ENCODE data around the gene EPO.

EPO gene

GRCh38 chr7:100728196-100728595 is 7.9 kb downstream of the EPO start:
- Histone ChIP-seq H3K36me3 (ENCODE audit: control insufficient read depth, insufficient read depth, low read length, severe bottlenecking) (no peaks in the 10 kb centered on the region), H3K9me3 (ENCODE audit: control insufficient read depth, low read length) (no peaks in the 10 kb centered on the region), H3K4me3 (ENCODE audit: low read length) (no peak overlapping the region), H3K4me1 (ENCODE audit: control insufficient read depth, insufficient read depth, low read length) (peaks cover 19% of the 10 kb centered on the region), H3K9ac (ENCODE audit: low read length) (no peak overlapping the region), H3K27me3 (replicated peaks; ENCODE audit: control insufficient read depth, insufficient read depth, low read length) (peaks cover 23% of the 10 kb centered on the region)
- DNase-seq (ENCODE audit: low read depth) = no peak

GRCh38 chr7:100730136-100730800 is 10.0 kb downstream of the EPO start:
- Histone ChIP-seq H3K4me1 (ENCODE audit: control insufficient read depth, insufficient read depth, low read length) (peaks cover 19% of the 10 kb centered on the region), H3K9ac (ENCODE audit: low read length) (no peak overlapping the region), H3K36me3 (ENCODE audit: control insufficient read depth, insufficient read depth, low read length, severe bottlenecking) (no peaks in the 10 kb centered on the region), H3K4me3 (ENCODE audit: low read length) (no peak overlapping the region), H3K27me3 (replicated peaks; ENCODE audit: control insufficient read depth, insufficient read depth, low read length) (peaks cover 15% of the 10 kb centered on the region), H3K9me3 (ENCODE audit: control insufficient read depth, low read length) (no peaks in the 10 kb centered on the region)
- no peak for DNase-seq (ENCODE audit: low read depth)

GRCh38 chr7:100731937-100732636 is 11.8 kb downstream of the EPO start:
- H3K9me3 ChIP-seq (ENCODE audit: control insufficient read depth, low read length) = no peaks in the 10 kb centered on the region
- H3K9ac ChIP-seq (ENCODE audit: low read length) = no peak overlapping the region
- H3K4me3 ChIP-seq (ENCODE audit: low read length) = no peak overlapping the region
- no peaks in the 10 kb centered on the region for H3K36me3 ChIP-seq (ENCODE audit: control insufficient read depth, insufficient read depth, low read length, severe bottlenecking)
- peaks cover 7% of the 10 kb centered on the region for H3K4me1 ChIP-seq (ENCODE audit: control insufficient read depth, insufficient read depth, low read length)
- DNase-seq (ENCODE audit: low read depth) = no peak
- H3K27me3 ChIP-seq (replicated peaks; ENCODE audit: control insufficient read depth, insufficient read depth, low read length) = peaks cover 19% of the 10 kb centered on the region

- no peak overlapping the region for H3K4me3 ChIP-seq (ENCODE audit: low read length)
- DNase-seq (ENCODE audit: low read depth) = no peak
- no peak overlapping the region for H3K9ac ChIP-seq (ENCODE audit: low read length)
- no peaks in the 10 kb centered on the region for H3K9me3 ChIP-seq (ENCODE audit: control insufficient read depth, low read length)
- H3K4me1 ChIP-seq (ENCODE audit: control insufficient read depth, insufficient read depth, low read length) = no peaks in the 10 kb centered on the region
- H3K27me3 ChIP-seq (replicated peaks; ENCODE audit: control insufficient read depth, insufficient read depth, low read length) = peaks cover 11% of the 10 kb centered on the region
- no peaks in the 10 kb centered on the region for H3K36me3 ChIP-seq (ENCODE audit: control insufficient read depth, insufficient read depth, low read length, severe bottlenecking)
Observed at GRCh38 chr7:100735730-100736129, 15.5 kb downstream of the EPO start.

- no peaks in the 10 kb centered on the region for H3K9me3 ChIP-seq (ENCODE audit: control insufficient read depth, low read length)
- H3K27me3 ChIP-seq (replicated peaks; ENCODE audit: control insufficient read depth, insufficient read depth, low read length) = peaks cover 11% of the 10 kb centered on the region
- H3K36me3 ChIP-seq (ENCODE audit: control insufficient read depth, insufficient read depth, low read length, severe bottlenecking) = no peaks in the 10 kb centered on the region
- no peak overlapping the region for H3K4me3 ChIP-seq (ENCODE audit: low read length)
- no peaks in the 10 kb centered on the region for H3K4me1 ChIP-seq (ENCODE audit: control insufficient read depth, insufficient read depth, low read length)
- DNase-seq (ENCODE audit: low read depth) = no peak
- no peak overlapping the region for H3K9ac ChIP-seq (ENCODE audit: low read length)
Observed at GRCh38 chr7:100736671-100737070, 16.4 kb downstream of the EPO start.

DNA sequence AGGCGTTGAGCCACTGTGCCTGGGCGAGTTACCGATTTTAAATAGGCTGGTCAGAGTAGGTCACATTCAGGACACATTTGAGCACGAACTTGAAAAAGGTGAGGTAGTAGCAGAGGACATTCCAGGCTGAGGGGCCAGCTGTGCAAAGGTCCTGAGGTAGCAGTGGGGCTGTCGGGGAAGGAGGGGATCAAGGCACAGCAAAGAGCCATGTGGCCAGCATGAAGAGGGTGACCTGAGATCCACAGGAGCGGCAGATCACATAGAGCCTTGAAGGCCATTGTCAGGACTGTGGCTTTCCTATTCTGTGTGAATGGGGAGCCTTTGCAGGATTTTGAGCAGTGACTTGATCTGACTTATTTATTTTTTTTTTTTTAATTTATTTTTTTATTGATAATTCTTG is 19.7 kb downstream of the EPO start:
- H3K27me3 ChIP-seq (replicated peaks; ENCODE audit: control insufficient read depth, insufficient read depth, low read length) = peaks cover 5% of the 10 kb centered on the region
- H3K36me3 ChIP-seq (ENCODE audit: control insufficient read depth, insufficient read depth, low read length, severe bottlenecking) = no peaks in the 10 kb centered on the region
- no peak for DNase-seq (ENCODE audit: low read depth)
- H3K4me3 ChIP-seq (ENCODE audit: low read length) = no peak overlapping the region
- no peak overlapping the region for H3K9ac ChIP-seq (ENCODE audit: low read length)
- no peaks in the 10 kb centered on the region for H3K9me3 ChIP-seq (ENCODE audit: control insufficient read depth, low read length)
- H3K4me1 ChIP-seq (ENCODE audit: control insufficient read depth, insufficient read depth, low read length) = no peaks in the 10 kb centered on the region

DNA sequence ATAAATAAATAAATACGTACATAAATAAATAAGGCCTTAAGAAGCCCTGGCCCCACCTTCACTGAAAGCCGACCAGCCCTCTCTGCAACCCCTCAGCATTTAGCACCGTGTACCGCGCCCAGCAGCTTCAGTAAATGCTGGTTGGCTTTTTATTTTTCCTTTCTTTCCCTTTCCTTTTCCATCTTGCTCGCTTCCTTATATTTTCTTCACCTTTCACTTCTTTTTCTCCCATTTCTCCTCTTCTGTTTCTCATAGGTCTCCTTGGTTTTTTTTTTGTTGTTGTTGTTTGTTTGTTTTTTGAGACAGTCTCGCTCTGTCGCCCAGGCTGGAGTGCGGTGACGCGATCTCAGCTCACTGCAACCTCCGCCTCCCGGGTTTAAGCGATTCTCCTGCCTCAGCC is 24.3 kb downstream of the EPO start:
- Histone ChIP-seq H3K27me3 (replicated peaks; ENCODE audit: control insufficient read depth, insufficient read depth, low read length) (peaks cover 11% of the 10 kb centered on the region), H3K4me3 (ENCODE audit: low read length) (peak overlapping the region; percentile 78), H3K9me3 (ENCODE audit: control insufficient read depth, low read length) (no peaks in the 10 kb centered on the region), H3K36me3 (ENCODE audit: control insufficient read depth, insufficient read depth, low read length, severe bottlenecking) (no peaks in the 10 kb centered on the region), H3K9ac (ENCODE audit: low read length) (no peak overlapping the region), H3K4me1 (ENCODE audit: control insufficient read depth, insufficient read depth, low read length) (no peaks in the 10 kb centered on the region)
- no peak for DNase-seq (ENCODE audit: low read depth)

- Histone ChIP-seq H3K36me3 (ENCODE audit: control insufficient read depth, insufficient read depth, low read length, severe bottlenecking) (no peaks in the 10 kb centered on the region), H3K9me3 (ENCODE audit: control insufficient read depth, low read length) (no peaks in the 10 kb centered on the region), H3K4me3 (ENCODE audit: low read length) (peak overlapping the region; percentile 78), H3K27me3 (replicated peaks; ENCODE audit: control insufficient read depth, insufficient read depth, low read length) (peaks cover 11% of the 10 kb centered on the region), H3K9ac (ENCODE audit: low read length) (no peak overlapping the region), H3K4me1 (ENCODE audit: control insufficient read depth, insufficient read depth, low read length) (no peaks in the 10 kb centered on the region)
- DNase-seq (ENCODE audit: low read depth) = peak; percentile 80
Observed at GRCh38 chr7:100745184-100745583, 24.9 kb downstream of the EPO start.

DNA sequence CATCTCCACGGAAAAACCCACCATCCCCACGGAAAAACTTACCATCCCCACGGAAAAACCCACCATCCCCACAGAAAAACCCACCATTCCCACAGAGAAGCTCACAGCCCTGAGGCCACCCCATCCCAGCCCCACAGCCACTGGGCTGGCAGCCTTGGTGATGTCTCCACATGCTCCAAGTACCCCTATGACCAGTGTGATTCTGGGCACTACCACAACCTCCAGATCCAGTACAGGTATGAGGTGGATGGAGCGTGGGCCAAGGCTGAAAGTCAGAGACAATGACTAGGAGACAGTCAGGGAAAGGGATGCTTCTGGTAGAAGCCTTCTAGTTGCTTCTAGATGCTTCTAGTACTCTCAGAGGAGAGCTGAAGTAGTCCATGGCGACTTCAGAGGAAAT is 32.7 kb downstream of the EPO start:
- no peak for DNase-seq (ENCODE audit: low read depth)
- Histone ChIP-seq H3K4me3 (ENCODE audit: low read length) (no peak overlapping the region), H3K27me3 (replicated peaks; ENCODE audit: control insufficient read depth, insufficient read depth, low read length) (peaks cover 38% of the 10 kb centered on the region), H3K9me3 (ENCODE audit: control insufficient read depth, low read length) (no peaks in the 10 kb centered on the region), H3K9ac (ENCODE audit: low read length) (no peak overlapping the region), H3K36me3 (ENCODE audit: control insufficient read depth, insufficient read depth, low read length, severe bottlenecking) (no peaks in the 10 kb centered on the region), H3K4me1 (ENCODE audit: control insufficient read depth, insufficient read depth, low read length) (no peaks in the 10 kb centered on the region)

- H3K9ac ChIP-seq (ENCODE audit: low read length) = no peak overlapping the region
- H3K4me3 ChIP-seq (ENCODE audit: low read length) = no peak overlapping the region
- H3K36me3 ChIP-seq (ENCODE audit: control insufficient read depth, insufficient read depth, low read length, severe bottlenecking) = no peaks in the 10 kb centered on the region
- no peaks in the 10 kb centered on the region for H3K4me1 ChIP-seq (ENCODE audit: control insufficient read depth, insufficient read depth, low read length)
- no peaks in the 10 kb centered on the region for H3K9me3 ChIP-seq (ENCODE audit: control insufficient read depth, low read length)
- DNase-seq (ENCODE audit: low read depth) = peak; percentile 65
- peaks cover 35% of the 10 kb centered on the region for H3K27me3 ChIP-seq (replicated peaks; ENCODE audit: control insufficient read depth, insufficient read depth, low read length)
Observed at GRCh38 chr7:100753750-100754149, 33.5 kb downstream of the EPO start.

GRCh38 chr7:100759357-100760171 is 39.3 kb downstream of the EPO start:
- H3K9me3 ChIP-seq (ENCODE audit: control insufficient read depth, low read length) = no peaks in the 10 kb centered on the region
- H3K27me3 ChIP-seq (replicated peaks; ENCODE audit: control insufficient read depth, insufficient read depth, low read length) = peaks cover 30% of the 10 kb centered on the region
- no peak overlapping the region for H3K9ac ChIP-seq (ENCODE audit: low read length)
- no peak overlapping the region for H3K4me3 ChIP-seq (ENCODE audit: low read length)
- no peaks in the 10 kb centered on the region for H3K4me1 ChIP-seq (ENCODE audit: control insufficient read depth, insufficient read depth, low read length)
- DNase-seq (ENCODE audit: low read depth) = no peak
- no peaks in the 10 kb centered on the region for H3K36me3 ChIP-seq (ENCODE audit: control insufficient read depth, insufficient read depth, low read length, severe bottlenecking)
